IMR-90 (cell line): Measurements from ENCODE around the gene TNK1. TPM values are rescaled to one million over a fixed set of nuclear protein-coding genes. Genes with fewer than 3 reads are reported as not detected.

Experiments
- ATAC-seq: fragments of 200-7000 bp; cut with Tn5 transposase; 2 replicates; pipeline ENCODE4 v1.9.1; 2020; ENCODE audit warnings: low read depth, mild to moderate bottlenecking, moderate library complexity
- BruUV-seq: library from RNA; stranded (reverse); fragments of 400-500 nt; replicated peaks from 2 replicates; lab custom pipeline; 2021; lab: Mats Ljungman, UMichigan
- CTCF ChIA-PET: fragments of 300-600 bp; formaldehyde crosslinking; extraction: SDS; loops from one replicate; lab custom pipeline; 2021; ENCODE audit warnings: antibody characterized with exemption; lab: Yijun Ruan, JAX
- POLR2A ChIA-PET: fragments of 300-600 bp; sonication (Branson Sonifier 250); formaldehyde crosslinking; loops from one replicate; lab custom pipeline; 2022; ENCODE audit warnings: antibody characterized with exemption; ENCODE audit not compliant: unreplicated experiment; lab: Charles Lee
- DNase-seq: peaks from one replicate; pipeline ENCODE4 v3.0.0; 2013
- H2AFZ ChIP-seq: replicated peaks from 2 replicates; pipeline ENCODE3; 2013; ENCODE audit warnings: low read length, mild to moderate bottlenecking; ENCODE audit not compliant: poor library complexity
- H2AK5ac ChIP-seq: 2 replicates; pipeline ENCODE4 v1.6.1; 2013; ENCODE audit warnings: low read depth, low read length, inconsistent platforms
- H2AK9ac ChIP-seq: replicated peaks from 2 replicates; pipeline ENCODE3; 2013; ENCODE audit warnings: mild to moderate bottlenecking, low read depth, low read length, moderate library complexity; ENCODE audit not compliant: poor library complexity
- H2BK120ac ChIP-seq: 2 replicates; pipeline ENCODE4 v1.6.1; 2013; ENCODE audit warnings: low read depth, low read length, inconsistent platforms
- H2BK15ac ChIP-seq: 3 replicates; pipeline ENCODE4 v1.6.1; 2013; ENCODE audit warnings: low read depth, low read length, inconsistent platforms
- H2BK20ac ChIP-seq: 2 replicates; pipeline ENCODE4 v1.6.1; 2013; ENCODE audit warnings: low read depth, mild to moderate bottlenecking, inconsistent platforms, low read length, moderate library complexity
- H2BK5ac ChIP-seq: 2 replicates; pipeline ENCODE4 v1.6.1; 2013; ENCODE audit warnings: mild to moderate bottlenecking, low read depth, low read length, inconsistent platforms; ENCODE audit not compliant: poor library complexity, severe bottlenecking
- H3K14ac ChIP-seq: replicated peaks from 2 replicates; pipeline ENCODE4 v1.6.1; 2013; ENCODE audit warnings: low read depth, low read length, inconsistent platforms
- H3K18ac ChIP-seq: 2 replicates; pipeline ENCODE4 v1.6.1; 2013; ENCODE audit warnings: low read depth, low read length, control low read depth
- H3K23ac ChIP-seq: 2 replicates; pipeline ENCODE4 v1.6.1; 2013; ENCODE audit warnings: low read depth, low read length, inconsistent platforms
- H3K27ac ChIP-seq: 2 replicates; pipeline ENCODE4 v1.5.1; 2013; ENCODE audit warnings: mild to moderate bottlenecking, control low read depth, low read length; ENCODE audit not compliant: insufficient read depth
- H3K27me3 ChIP-seq: 2 replicates; pipeline ENCODE4 v1.6.1; 2013; ENCODE audit warnings: low read length; ENCODE audit not compliant: control insufficient read depth, insufficient read depth
- H3K36me3 ChIP-seq: 2 replicates; pipeline ENCODE4 v1.6.1; 2013; ENCODE audit warnings: low read length, mixed read lengths; ENCODE audit not compliant: control insufficient read depth, insufficient read depth
- H3K4ac ChIP-seq: 2 replicates; pipeline ENCODE4 v1.6.1; 2013; ENCODE audit warnings: low read depth, low read length, inconsistent platforms
- H3K4me1 ChIP-seq: 2 replicates; pipeline ENCODE4 v1.6.1; 2013; ENCODE audit warnings: low read length, mixed read lengths; ENCODE audit not compliant: control insufficient read depth, insufficient read depth
- H3K4me2 ChIP-seq: 2 replicates; pipeline ENCODE4 v1.6.1; 2013; ENCODE audit warnings: low read depth, mild to moderate bottlenecking, control low read depth, low read length, moderate library complexity
- H3K4me3 ChIP-seq: 2 replicates; pipeline ENCODE4 v1.5.1; 2013; ENCODE audit warnings: low read depth, mild to moderate bottlenecking, control low read depth, low read length, moderate library complexity; ENCODE audit not compliant: insufficient read depth
- H3K56ac ChIP-seq: 2 replicates; pipeline ENCODE4 v1.6.1; 2013; ENCODE audit warnings: low read length, inconsistent platforms; ENCODE audit not compliant: insufficient read depth; ENCODE audit errors: extremely low read depth
- H3K79me1 ChIP-seq, 2 experiments: 2 replicates each; pipeline ENCODE4 v1.6.1; 2013; ENCODE audit warnings: low read length in 2 of 2, inconsistent platforms in 1 of 2, low read depth in 1 of 2
- H3K9ac ChIP-seq: 2 replicates; pipeline ENCODE4 v1.6.1; 2013; ENCODE audit warnings: low read depth, low read length, control low read depth
- H3K9me1 ChIP-seq: 2 replicates; pipeline ENCODE4 v1.6.1; 2013; ENCODE audit warnings: low read length, inconsistent platforms; ENCODE audit not compliant: insufficient read depth
- H3K9me3 ChIP-seq: 2 replicates; pipeline ENCODE4 v1.6.1; 2013; ENCODE audit warnings: low read length; ENCODE audit not compliant: control insufficient read depth, insufficient read depth
- H4K20me1 ChIP-seq: 2 replicates; pipeline ENCODE4 v1.6.1; 2013; ENCODE audit warnings: low read length, inconsistent platforms; ENCODE audit not compliant: insufficient read depth
- H4K5ac ChIP-seq: 2 replicates; pipeline ENCODE4 v1.6.1; 2013; ENCODE audit warnings: mild to moderate bottlenecking, low read depth, low read length, control low read depth
- H4K8ac ChIP-seq, 2 experiments: 2 replicates each; pipeline ENCODE4 v1.6.1; 2013; ENCODE audit warnings: low read depth in 2 of 2, low read length in 2 of 2, control low read depth in 1 of 2, inconsistent platforms in 1 of 2
- H4K91ac ChIP-seq: 2 replicates; pipeline ENCODE4 v1.6.1; 2013; ENCODE audit warnings: low read depth, low read length, inconsistent platforms; ENCODE audit not compliant: insufficient read depth
- BHLHE40 ChIP-seq: fragments of 150-350 bp; IDR thresholded peaks from 2 replicates; pipeline ENCODE4 v1.6.1; 2016; ENCODE audit warnings: mild to moderate bottlenecking, low read depth, low read length
- CEBPB ChIP-seq: IDR thresholded peaks from 2 replicates; pipeline ENCODE4 v1.6.1; 2012; ENCODE audit warnings: low read depth, low read length, improper control_type of control experiment
- CHD1 ChIP-seq: IDR thresholded peaks from 2 replicates; pipeline ENCODE4 v1.6.1; 2012; ENCODE audit warnings: low read depth, low read length, improper control_type of control experiment
- CTCF ChIP-seq: conservative IDR thresholded peaks from 2 replicates; pipeline ENCODE4 v1.5.1; 2012; ENCODE audit warnings: mild to moderate bottlenecking, low read depth, low read length, improper control_type of control experiment
- ELK1 ChIP-seq: fragments of 150-350 bp; IDR thresholded peaks from 2 replicates; pipeline ENCODE4 v1.6.1; 2016; ENCODE audit warnings: low read depth, mild to moderate bottlenecking, low read length, moderate library complexity, borderline replicate concordance
- FOS ChIP-seq: fragments of 150-350 bp; IDR thresholded peaks from 2 replicates; pipeline ENCODE4 v1.6.1; 2016; ENCODE audit warnings: low read depth, low read length
- MAFK ChIP-seq: IDR thresholded peaks from 2 replicates; pipeline ENCODE4 v1.6.1; 2012; ENCODE audit warnings: low read depth, low read length, improper control_type of control experiment
- MAZ ChIP-seq: IDR thresholded peaks from 2 replicates; pipeline ENCODE4 v1.6.1; 2012; ENCODE audit warnings: low read depth, mild to moderate bottlenecking, low read length, improper control_type of control experiment, moderate library complexity, borderline replicate concordance
- MXI1 ChIP-seq: IDR thresholded peaks from 2 replicates; pipeline ENCODE4 v1.6.1; 2012; ENCODE audit warnings: low read depth, mild to moderate bottlenecking, low read length, moderate library complexity, borderline replicate concordance
- NFE2L2 ChIP-seq: fragments of 150-350 bp; IDR thresholded peaks from 2 replicates; pipeline ENCODE4 v1.6.1; 2016; ENCODE audit warnings: low read depth, mild to moderate bottlenecking, low read length
- POLR2A ChIP-seq: IDR thresholded peaks from 2 replicates; pipeline ENCODE4 v1.6.1; 2012; ENCODE audit warnings: mild to moderate bottlenecking, low read depth, low read length
- RAD21 ChIP-seq: IDR thresholded peaks from 2 replicates; pipeline ENCODE4 v1.6.1; 2012; ENCODE audit warnings: low read length, improper control_type of control experiment
- RCOR1 ChIP-seq: IDR thresholded peaks from 2 replicates; pipeline ENCODE4 v1.6.1; 2012; ENCODE audit warnings: mild to moderate bottlenecking, low read length, improper control_type of control experiment; ENCODE audit not compliant: insufficient replicate concordance
- RFX5 ChIP-seq: IDR thresholded peaks from 2 replicates; pipeline ENCODE4 v1.8.0; 2012; ENCODE audit warnings: low read depth, mild to moderate bottlenecking, low read length, moderate library complexity
- SMC3 ChIP-seq: fragments of 150-350 bp; IDR thresholded peaks from 2 replicates; pipeline ENCODE4 v1.6.1; 2016; ENCODE audit warnings: low read depth, mild to moderate bottlenecking, antibody characterized with exemption, low read length, moderate library complexity
- USF2 ChIP-seq: fragments of 150-350 bp; IDR thresholded peaks from 2 replicates; pipeline ENCODE4 v1.6.1; 2017; ENCODE audit warnings: mild to moderate bottlenecking, antibody characterized with exemption, low read length, low read depth
- WGBS, 2 experiments: methylation state at CpG; one replicate each; pipeline versions ENCODE4 v1.1.5 to v1.1.7; 2013; ENCODE audit warnings: missing lambda C conversion rate in 2 of 2; ENCODE audit not compliant: insufficient read length in 1 of 2; ENCODE audit errors: extremely low coverage in 2 of 2; 5-methylcytosine and 5-hydroxymethylcytosine counted together
- dilution Hi-C: fragments of 300-500 bp; cut with HindIII; formaldehyde crosslinking; loops from one replicate; pipeline ENCODE4 v1.14.3; 2018; ENCODE audit warnings: low sequenced_read_pairs; ENCODE audit not compliant: unreplicated experiment
- in situ Hi-C: fragments of 300-500 bp; cut with MboI; formaldehyde crosslinking; loops from 3 replicates; pipeline ENCODE4 v1.14.3; 2019; ENCODE audit warnings: low sequenced_read_pairs, inconsistent platforms, mixed read lengths
- intact Hi-C: fragments of 100-400 bp; cut with micrococcal nuclease; formaldehyde crosslinking; loops from 2 replicates; pipeline ENCODE4 v1.10.0; 2022
- polyA plus RNA-seq, 3 experiments: library from polyadenylated mRNA; depleted of rRNA; stranded (reverse); fragments of >200 nt; gene quantifications; 2 replicates each; pipeline ENCODE4 v1.2.3, GENCODE V29; 2012; ENCODE audit warnings: low replicate concordance in 1 of 3
- total RNA-seq: library from RNA; depleted of rRNA; stranded (reverse); fragments of >200 nt; gene quantifications from 2 replicates; pipeline ENCODE4 v1.2.3, GENCODE V29; 2012

Gene TNK1
- total and polyA plus RNA-seq, 2 of the 4 experiments (the other 2 are of a cell fraction) = 0.44 to 0.54 TPM

DNA sequence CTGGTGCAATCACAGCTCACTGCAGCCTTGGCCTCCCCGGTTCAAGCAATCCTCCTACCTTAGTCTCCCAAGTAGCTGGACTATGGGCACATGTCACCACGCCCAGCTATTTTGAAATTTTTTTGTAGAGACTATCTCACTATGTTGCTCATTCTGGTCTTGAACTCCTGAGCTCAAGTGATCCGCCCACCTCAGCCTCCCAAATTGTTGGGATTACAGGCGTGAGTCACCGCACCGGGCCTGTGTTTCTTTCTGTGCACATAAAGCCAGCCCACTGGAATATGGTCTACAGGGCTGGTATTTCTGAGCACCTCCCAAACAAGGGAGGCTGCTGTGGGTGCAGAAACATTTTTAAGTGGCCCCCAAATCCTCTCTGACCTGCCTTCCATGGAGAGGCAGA lies 17.6 kb upstream of the TNK1 start:
- ChIA-PET CTCF (no interaction called here), POLR2A (no interaction called here)
- H3K4me2 ChIP-seq = no peak overlapping the region
- no peak overlapping the region for H2AK9ac ChIP-seq
- no peak overlapping the region for H3K14ac ChIP-seq
- no peaks in the 10 kb centered on the region for H3K36me3 ChIP-seq
- H3K79me1 ChIP-seq = no peaks in the 10 kb centered on the region
- no peaks in the 10 kb centered on the region for H3K9me1 ChIP-seq
- no peak overlapping the region for H3K9ac ChIP-seq
- no peak overlapping the region for H3K27ac ChIP-seq
- no TSS peak for BruUV-seq
- H2AK5ac ChIP-seq = no peak overlapping the region
- ATAC-seq (peak; percentile 71), DNase-seq (peak; percentile 18)
- in situ Hi-C loops = no loop called here
- H4K91ac ChIP-seq = no peak overlapping the region
- no peak overlapping the region for H2BK5ac ChIP-seq
- H4K5ac ChIP-seq = no peak overlapping the region
- H3K27me3 ChIP-seq = peaks cover 4% of the 10 kb centered on the region
- H3K9me3 ChIP-seq = no peaks in the 10 kb centered on the region
- no peak overlapping the region for H3K4me3 ChIP-seq
- no peak overlapping the region for H4K8ac ChIP-seq
- no peaks in the 10 kb centered on the region for H4K20me1 ChIP-seq
- H3K18ac ChIP-seq = no peak overlapping the region
- H3K4ac ChIP-seq = no peak overlapping the region
- H3K4me1 ChIP-seq = no peaks in the 10 kb centered on the region
- no peak overlapping the region for H3K56ac ChIP-seq
- intact Hi-C loops = no loop called here
- dilution Hi-C loops = no loop called here
- no peak overlapping the region for H2BK120ac ChIP-seq
- 100% methylated on average over 1 of the region's 6 CpGs; no CpG with 5 or more reads in 1 of the 2 experiments for WGBS, 2 experiments
- H2BK15ac ChIP-seq = no peak overlapping the region
- TF ChIP-seq MAFK = no peak
- TF ChIP-seq CHD1 = no peak
- TF ChIP-seq USF2 = no peak
- TF ChIP-seq CEBPB = no peak
- TF ChIP-seq CTCF = no peak
- no peak for TF ChIP-seq SMC3
- no peak for TF ChIP-seq NFE2L2
- no peak for TF ChIP-seq RCOR1
- no peak for TF ChIP-seq MAZ
- no peak for TF ChIP-seq MXI1
- no peak for TF ChIP-seq RFX5
- no peak for TF ChIP-seq POLR2A
- TF ChIP-seq ELK1 = no peak
- no peak for TF ChIP-seq BHLHE40
- no peak for TF ChIP-seq RAD21
- TF ChIP-seq FOS = no peak
- no peak overlapping the region for H2BK20ac ChIP-seq
- H3K23ac ChIP-seq = no peak overlapping the region
- peak overlapping the region; percentile 28 for H2AFZ ChIP-seq
